GM15510 (cell line): ENCODE data around the gene PPIL3.

Experiments used
- POLR2A ChIP-seq: IDR thresholded peaks from 3 replicates; pipeline ENCODE4 v1.6.1; 2011; ENCODE audit warnings: borderline replicate concordance; ENCODE audit not compliant: insufficient read length; ENCODE audit errors: extremely low read depth

The PPIL3 gene

DNA sequence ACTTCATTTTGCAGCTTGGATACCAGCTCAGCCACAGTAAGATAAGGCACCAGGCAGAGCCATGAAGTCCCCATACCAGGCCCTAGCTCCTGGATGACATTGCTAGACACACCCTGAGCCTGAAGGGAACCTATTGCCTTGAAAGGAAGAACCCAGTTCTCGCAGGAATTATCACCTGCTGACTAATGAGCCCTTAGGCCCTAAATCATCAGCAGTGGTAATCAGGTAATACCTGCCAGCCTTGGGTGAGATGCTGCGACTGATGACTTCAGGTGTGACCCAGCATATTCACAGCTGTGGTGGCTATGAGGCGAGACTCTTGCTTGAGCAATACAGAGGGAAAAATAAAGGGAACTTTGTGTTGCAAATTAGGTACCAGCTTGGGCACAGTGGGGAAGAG lies 49.4 kb downstream of the PPIL3 start:
- no peak for TF ChIP-seq POLR2A

DNA sequence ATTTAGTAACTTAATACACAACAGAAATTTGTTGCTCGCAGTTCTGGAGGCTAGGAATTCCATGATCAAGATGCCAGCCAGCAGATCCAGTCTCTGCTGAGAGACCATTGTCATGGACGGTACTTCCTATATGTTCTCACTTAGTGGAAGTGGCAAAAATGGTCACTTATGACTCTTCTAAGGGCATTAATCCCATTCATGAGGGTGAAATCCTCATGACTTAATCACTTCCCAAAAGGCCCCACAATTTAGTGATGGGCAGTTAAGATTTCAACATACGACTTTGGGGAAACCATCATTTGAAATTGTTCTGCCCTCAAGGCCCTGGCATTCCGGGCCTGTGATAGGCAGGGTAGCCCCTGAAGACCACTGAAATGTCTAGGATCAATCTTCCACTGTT lies 54.2 kb downstream of the PPIL3 start:
- no peak for TF ChIP-seq POLR2A

DNA sequence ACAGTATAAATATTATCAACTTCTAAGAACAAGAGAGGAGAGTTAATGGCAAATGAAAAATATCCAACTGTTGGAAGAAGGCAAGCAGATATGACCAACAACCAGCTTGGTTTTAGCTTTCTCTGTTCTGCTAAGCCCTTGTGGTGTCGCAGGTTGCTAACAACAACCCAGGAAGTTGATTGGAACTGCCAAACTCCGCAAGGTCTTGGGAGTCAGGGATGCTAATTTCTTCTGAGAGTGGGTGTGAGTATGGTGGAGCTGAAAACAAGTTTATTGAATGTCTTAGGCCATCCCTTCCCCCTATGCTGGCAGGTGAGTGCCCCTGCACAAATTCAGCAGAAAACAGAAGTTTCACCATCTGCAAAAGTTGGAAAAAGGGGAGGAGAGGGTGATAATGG lies 59.6 kb downstream of the PPIL3 start:
- no peak for TF ChIP-seq POLR2A

DNA sequence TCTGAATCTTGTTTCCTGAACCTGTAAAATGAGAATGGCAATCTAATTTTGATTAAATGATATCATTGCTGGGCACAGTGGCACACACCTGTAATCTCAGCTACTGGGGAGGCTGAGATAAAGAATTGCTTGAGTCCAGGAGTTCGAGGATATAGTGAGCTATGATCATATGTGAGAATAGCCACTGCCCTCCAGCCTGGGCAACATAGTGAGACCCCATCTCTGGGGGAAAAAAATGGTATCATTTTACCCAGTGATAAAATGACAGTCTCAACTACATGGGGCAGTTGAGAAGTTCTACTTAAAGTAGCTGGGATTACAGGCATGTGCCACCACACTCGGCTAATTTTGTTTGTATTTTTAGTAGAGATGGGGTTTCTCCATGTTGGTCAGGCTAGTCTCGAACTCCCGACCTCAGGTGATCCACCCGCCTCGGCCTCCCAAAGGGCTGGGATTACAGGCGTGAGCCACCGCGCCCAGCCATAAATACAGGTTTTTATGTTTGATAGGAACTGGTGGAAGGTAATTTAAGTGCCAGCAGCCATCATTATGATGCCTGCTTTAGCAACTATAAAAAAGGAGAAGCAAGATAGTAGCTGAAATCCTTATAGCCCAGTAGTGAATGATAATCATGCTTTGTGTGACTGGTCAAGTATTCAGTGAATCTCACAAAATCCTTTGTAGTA lies 60.2 kb downstream of the PPIL3 start:
- TF ChIP-seq POLR2A, result no peak

DNA sequence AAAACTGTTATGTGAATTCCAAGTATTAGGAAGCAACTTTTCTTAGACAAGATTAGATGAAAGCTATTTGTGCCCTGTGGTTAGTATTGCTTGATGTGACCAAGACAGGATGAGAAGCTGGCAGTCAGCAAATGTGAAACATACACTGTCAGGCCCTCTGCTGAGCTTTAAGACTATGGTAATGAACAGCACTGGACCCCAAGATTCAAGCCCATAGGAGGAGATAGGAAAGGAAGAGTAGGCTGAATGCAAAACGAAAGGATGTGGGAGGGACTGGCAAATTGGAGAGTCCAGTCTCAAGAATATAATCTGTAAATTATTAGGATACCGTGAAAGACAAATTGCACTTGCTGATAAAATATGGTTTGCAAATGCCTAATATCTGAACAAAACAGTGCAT lies 60.8 kb downstream of the PPIL3 start:
- no peak for TF ChIP-seq POLR2A

DNA sequence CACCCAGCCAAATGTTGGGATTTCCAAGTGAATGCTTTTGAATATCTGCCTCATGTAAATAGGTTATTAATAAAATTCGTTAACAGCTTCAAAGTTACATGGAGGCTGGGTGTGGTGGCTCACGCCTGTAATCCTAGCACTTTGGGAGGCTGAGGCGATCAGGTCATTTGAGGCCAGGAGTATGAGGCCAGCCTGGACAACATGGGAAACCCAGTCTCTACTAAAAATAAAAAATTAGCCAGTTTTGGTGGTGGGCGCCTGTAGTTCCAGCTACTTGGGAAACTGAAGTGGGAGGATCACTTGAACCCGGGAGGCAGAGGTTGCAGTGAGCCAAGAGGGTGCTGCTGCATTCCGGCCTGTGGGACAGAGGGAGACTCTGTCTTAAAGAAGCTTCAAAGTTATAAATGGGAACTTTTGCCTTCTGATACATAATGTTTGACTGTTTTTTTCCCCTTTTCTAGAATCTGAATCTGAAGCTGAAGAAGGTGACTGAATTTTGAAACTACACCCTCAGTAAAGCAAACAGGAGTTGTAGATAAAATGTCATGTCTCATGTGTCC lies 67.1 kb downstream of the PPIL3 start:
- TF ChIP-seq POLR2A, result no peak
